ENCODE data around the gene YTHDC2.

DNA sequence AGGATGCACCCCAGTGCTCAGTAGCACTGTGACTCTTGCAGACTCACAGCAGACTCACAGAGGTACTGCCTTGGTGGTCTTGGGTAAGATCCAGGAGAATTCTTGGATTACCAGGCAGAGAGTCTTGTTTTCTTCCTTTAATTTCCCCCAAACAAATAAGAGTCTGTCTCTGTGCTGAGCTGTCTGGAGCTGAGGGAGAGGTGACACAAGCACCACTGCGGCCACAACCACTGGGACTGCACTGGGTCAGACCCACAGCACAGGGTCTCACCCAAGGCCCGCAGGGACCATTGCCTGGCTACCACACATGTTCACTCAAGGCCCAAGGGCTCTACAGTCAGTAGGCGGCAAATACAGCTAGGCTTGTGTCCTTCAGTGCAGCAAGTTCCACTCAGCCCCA is 11.4 kb upstream of the YTHDC2 start:
- no peak for TF ChIP-seq EP300 (IDR thresholded peaks at IDR 0.05)
- no peak for TF ChIP-seq POLR2AphosphoS5 (IDR thresholded peaks at IDR 0.05)
- TF ChIP-seq POLR2A (IDR thresholded peaks at IDR 0.05) = no peak
